ENCODE results near the gene VEZT.

Gene VEZT

GRCh38 chr12:95265765-95266164, 48.2 kb downstream of the VEZT start:
- Histone ChIP-seq H4K20me1 (ENCODE audit: insufficient read depth) (no peaks in the 10 kb centered on the region), H2AFZ (ENCODE audit: low read depth) (no peak overlapping the region), H3K36me3 (ENCODE audit: insufficient read depth) (no peaks in the 10 kb centered on the region; the same call in 1 of the 2 replicates), H3K9ac (no peak overlapping the region), H3K27me3 (ENCODE audit: insufficient read depth, low read depth) (no peaks in the 10 kb centered on the region), H3K79me2 (ENCODE audit: insufficient read depth, low read depth) (no peaks in the 10 kb centered on the region), H3K4me3 (IDR thresholded peaks at IDR 0.05; ENCODE audit: insufficient read depth, low read depth, low read length) (no peak overlapping the region), H3K4me1 (ENCODE audit: low read depth, poor library complexity, severe bottlenecking) (no peaks in the 10 kb centered on the region), H3K27ac (no peak overlapping the region), H3K4me2 (no peak overlapping the region)
- no peak for TF ChIP-seq CTCF (conservative IDR thresholded peaks at IDR 0.05; ENCODE audit: low read depth, low read length)

- H3K27me3 ChIP-seq (ENCODE audit: insufficient read depth, low read depth): no peaks in the 10 kb centered on the region
- no peak overlapping the region for H3K4me2 ChIP-seq
- H3K27ac ChIP-seq: no peak overlapping the region
- no peak for TF ChIP-seq CTCF (conservative IDR thresholded peaks at IDR 0.05; ENCODE audit: low read depth, low read length)
- H3K4me3 ChIP-seq (IDR thresholded peaks at IDR 0.05; ENCODE audit: insufficient read depth, low read depth, low read length): no peak overlapping the region
- no peak overlapping the region for H2AFZ ChIP-seq (ENCODE audit: low read depth)
- H3K79me2 ChIP-seq (ENCODE audit: insufficient read depth, low read depth): no peaks in the 10 kb centered on the region
- no peaks in the 10 kb centered on the region for H4K20me1 ChIP-seq (ENCODE audit: insufficient read depth)
- no peaks in the 10 kb centered on the region; the same call in 1 of the 2 replicates for H3K36me3 ChIP-seq (ENCODE audit: insufficient read depth)
- no peak overlapping the region for H3K9ac ChIP-seq
- no peaks in the 10 kb centered on the region for H3K4me1 ChIP-seq (ENCODE audit: low read depth, poor library complexity, severe bottlenecking)
Measured at GRCh38 chr12:95266254-95266653, 48.6 kb downstream of the VEZT start.

- Histone ChIP-seq H3K4me1 (ENCODE audit: low read depth, poor library complexity, severe bottlenecking) (no peaks in the 10 kb centered on the region), H2AFZ (ENCODE audit: low read depth) (no peak overlapping the region), H3K4me2 (no peak overlapping the region), H4K20me1 (ENCODE audit: insufficient read depth) (no peaks in the 10 kb centered on the region), H3K27me3 (ENCODE audit: insufficient read depth, low read depth) (no peaks in the 10 kb centered on the region), H3K79me2 (ENCODE audit: insufficient read depth, low read depth) (no peaks in the 10 kb centered on the region), H3K36me3 (ENCODE audit: insufficient read depth) (no peaks in the 10 kb centered on the region), H3K9ac (no peak overlapping the region), H3K4me3 (IDR thresholded peaks at IDR 0.05; ENCODE audit: insufficient read depth, low read depth, low read length) (no peak overlapping the region), H3K27ac (no peak overlapping the region)
- no peak for TF ChIP-seq CTCF (conservative IDR thresholded peaks at IDR 0.05; ENCODE audit: low read depth, low read length)
Measured at GRCh38 chr12:95269892-95270291, 52.3 kb downstream of the VEZT start.

- Histone ChIP-seq H3K9ac (no peak overlapping the region), H4K20me1 (ENCODE audit: insufficient read depth) (no peaks in the 10 kb centered on the region), H3K4me3 (IDR thresholded peaks at IDR 0.05; ENCODE audit: insufficient read depth, low read depth, low read length) (no peak overlapping the region), H3K27ac (no peak overlapping the region), H3K79me2 (ENCODE audit: insufficient read depth, low read depth) (no peaks in the 10 kb centered on the region), H3K36me3 (ENCODE audit: insufficient read depth) (no peaks in the 10 kb centered on the region), H2AFZ (ENCODE audit: low read depth) (no peak overlapping the region), H3K27me3 (ENCODE audit: insufficient read depth, low read depth) (no peaks in the 10 kb centered on the region), H3K4me2 (no peak overlapping the region), H3K4me1 (ENCODE audit: low read depth, poor library complexity, severe bottlenecking) (no peaks in the 10 kb centered on the region)
- TF ChIP-seq CTCF (conservative IDR thresholded peaks at IDR 0.05; ENCODE audit: low read depth, low read length): no peak
Measured at GRCh38 chr12:95271465-95271864, 53.9 kb downstream of the VEZT start.
